T1000 (cell line): Measurements from ENCODE around the gene ENHO.

Source experiments
- DNase-seq: peaks from one replicate; lab custom pipeline; 2025; ENCODE audit warnings: mixed read lengths; lab: John Stamatoyannopoulos, UW

Gene ENHO

DNA sequence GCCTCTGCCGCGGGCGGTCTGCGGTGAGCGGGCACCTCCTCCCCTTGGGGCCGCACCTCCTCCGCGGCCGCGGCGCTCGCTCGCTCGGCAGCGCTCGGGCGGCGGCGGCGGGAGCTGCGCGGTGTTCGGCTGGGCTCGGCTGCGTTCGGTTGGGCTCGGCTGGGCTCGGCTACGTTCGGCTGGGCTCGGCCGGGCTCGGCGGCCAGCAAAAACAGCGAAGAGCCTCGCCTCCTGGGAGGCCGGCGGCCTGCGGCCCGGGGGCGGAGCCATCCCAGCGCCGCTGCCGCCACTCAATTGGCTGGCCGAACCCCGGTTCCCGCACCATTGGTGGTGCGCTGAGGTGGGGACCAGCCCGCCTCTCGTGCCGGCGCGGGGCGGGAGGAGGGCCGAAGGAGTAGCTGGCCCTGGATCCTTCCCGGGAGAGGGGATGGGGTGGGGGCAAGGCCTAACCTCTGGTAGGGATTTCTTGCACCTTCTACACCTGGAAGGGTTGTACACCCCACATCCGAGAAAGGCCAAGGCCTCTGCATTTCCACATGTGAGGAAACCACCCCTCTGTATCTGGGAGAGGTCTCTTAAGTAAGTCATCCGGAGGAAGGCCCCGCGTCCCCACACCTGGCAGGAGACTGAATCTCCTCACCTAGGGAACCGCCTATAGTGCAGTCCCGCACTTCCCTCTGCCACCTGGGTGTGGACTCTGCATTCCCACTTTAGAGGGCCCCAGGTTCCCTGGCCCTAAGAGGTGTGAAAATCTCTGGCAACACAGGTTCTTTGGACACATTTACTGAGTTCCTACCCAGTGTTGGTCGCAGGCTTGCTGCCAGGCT is at the start of gene ENHO:
Gene ENHO (minus strand): TSS at position 20 of the 827 bp plus-strand sequence. CDS start 1,295 bp downstream, outside the sequence.
- peak; percentile 79 for DNase-seq

DNA sequence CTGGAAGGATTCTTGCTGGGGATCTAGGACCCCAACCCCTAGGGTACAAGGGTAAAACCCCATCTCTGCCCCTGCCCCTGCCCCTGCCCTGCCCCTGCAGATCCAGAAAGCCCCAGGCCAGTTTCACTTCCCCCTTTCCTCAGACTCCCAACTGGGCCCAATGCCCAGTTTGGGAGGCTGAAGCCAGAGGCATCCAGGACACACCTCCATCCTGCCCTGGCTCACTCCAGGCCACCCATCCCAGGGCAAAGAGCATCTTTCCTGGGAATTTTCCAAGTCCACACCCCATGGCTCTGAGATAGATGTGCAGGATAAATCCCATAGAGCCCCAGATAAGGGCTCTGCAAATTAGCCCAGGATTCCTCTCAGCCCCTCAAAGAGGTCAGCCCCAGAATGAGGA is 49.3 kb upstream of the ENHO start:
- DNase-seq, result no peak

DNA sequence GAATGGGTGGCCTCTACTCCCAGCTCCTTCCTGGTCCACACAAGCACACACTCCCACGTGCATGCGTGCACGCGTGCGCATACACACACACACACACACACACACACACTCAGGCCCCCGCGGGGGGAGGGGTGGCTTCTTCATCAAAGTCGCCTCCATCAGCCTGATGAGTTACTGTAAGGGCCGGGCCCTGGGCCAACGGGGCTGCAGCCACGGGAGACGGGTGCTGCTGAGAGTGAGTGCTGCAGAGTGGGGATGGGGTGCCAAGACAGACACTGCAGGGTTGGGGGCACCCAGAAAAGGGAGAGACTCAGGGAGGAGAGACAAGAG is 48.7 kb upstream of the ENHO start:
- DNase-seq, result no peak

DNA sequence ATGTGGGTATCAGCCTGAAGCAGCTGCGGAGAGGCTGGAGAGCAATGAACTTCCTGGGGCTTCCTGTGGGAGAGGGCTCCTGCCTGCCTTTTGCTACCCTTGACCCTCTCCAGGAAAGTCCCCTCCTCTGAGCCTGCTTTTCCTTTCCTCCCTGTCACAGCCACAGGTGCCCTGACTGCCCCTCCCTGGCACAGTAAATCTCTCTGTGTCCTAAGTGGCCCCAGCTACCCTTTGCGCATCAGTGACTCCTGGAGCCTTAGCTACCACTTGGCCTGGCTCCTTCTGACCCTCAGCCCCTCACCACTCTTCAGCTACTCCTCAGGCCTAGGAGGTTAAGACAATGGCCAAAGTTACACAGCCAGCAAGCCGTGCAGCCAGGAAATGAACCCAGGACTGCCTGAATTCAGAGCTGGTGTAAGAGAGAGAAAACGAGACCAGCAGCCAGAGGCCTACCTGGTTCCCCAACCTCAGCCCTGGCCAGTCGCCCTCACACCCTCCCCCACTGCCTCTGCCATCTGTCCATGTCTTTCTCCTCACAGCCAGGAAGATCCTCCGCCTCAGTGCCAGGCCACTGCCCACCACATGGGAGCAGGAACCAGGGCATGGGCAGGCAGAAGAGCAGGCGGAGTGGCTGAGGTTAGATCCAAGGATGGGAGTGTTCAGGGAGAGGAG is 48.2 kb upstream of the ENHO start:
- DNase-seq, result no peak

DNA sequence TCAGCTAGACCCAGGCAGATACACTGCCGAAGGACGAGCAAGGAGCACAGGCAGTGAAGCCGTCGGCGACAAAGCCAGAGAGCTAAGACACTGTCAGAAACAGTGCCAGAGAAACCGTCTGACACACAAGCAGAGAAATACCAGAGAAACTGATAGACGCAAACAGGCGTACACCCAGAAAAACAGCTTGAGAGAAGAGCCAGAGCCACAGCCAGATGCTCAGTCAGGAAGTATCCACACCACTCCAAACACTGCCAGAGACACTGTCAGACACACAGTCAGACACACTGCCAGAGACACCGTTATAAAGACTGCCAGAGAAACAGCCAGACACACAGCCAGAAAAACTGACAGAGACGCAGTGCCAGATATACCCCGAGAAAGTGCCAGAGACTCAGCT is 47.6 kb upstream of the ENHO start:
- no peak for DNase-seq

DNA sequence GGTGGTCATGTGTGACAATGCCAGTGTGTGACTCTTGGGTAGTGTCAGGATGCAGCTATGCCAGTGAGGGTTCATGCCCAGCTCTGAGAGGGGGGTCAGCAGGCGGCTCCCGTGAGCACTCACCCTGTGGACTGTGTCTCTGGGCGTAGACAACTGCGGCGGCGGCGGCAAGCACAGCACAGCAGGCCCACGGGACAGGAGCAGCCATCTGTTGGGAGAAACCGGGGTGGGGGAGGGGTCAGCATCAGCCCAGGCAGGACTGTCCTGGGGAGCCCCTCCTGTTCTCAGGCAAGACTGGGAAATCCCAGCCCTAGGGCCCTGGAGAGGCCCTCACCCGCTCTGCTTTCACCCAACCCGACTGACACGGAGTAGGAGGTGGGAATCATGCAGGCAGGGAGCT is 46.0 kb upstream of the ENHO start:
- no peak for DNase-seq

DNA sequence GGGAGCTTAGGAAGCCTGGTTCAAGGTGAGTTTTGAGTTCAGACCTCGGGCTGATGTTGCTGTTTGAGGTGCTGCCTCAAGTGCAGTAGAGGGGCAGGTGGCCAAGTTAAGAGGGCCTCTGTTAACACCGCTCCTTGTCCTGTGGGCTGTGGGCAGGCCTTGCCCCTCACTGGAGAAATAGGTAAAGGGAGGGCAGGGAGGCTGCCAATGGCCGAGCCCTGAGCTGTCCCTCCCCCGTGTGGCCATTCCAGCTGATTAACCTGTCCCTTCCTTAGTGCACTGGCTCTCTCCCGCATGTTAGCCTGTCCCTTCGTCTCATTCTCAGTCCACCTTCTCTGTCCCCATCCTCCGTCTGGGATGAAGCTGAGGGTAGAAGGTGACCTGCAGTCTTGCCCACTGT is 45.3 kb upstream of the ENHO start:
- DNase-seq, result no peak

DNA sequence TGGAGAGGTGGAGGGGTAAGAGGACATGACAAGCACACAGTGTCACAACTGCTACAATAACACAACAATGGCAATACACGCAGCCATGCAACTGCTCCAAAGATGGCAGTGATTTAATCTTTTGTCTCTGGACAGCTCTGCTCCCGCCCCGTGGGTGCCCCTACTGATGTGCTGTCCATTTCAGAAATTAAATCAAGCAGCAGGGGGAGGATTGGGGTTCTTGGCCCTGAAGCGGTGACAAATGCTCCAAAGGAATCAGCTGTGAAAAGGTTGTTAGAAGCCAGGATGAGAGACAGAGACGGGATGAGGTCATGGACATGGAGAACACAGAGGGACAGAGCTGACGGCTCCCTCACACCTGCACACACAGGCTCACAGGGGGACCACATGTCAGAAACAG is 44.2 kb upstream of the ENHO start:
- DNase-seq, result no peak

DNA sequence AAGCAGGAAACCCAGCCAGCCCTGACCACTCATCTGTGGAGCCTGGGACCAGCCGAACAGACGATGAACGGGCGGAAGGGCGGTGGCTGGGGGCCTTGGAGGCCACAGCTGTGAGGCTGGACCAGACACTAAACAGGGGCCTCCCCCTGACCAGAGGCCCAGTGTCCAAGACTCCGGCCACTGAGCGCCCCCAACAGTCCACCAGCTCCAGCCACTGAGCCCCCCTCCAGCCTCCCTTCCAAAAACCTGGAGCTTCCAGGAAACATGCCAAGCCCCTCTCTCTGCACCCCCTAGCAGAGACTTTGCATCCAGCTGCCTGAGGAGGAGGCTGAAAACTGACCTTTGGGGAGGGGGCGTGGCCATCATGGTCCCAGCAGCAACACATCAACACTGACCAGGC is 43.5 kb upstream of the ENHO start:
- DNase-seq, result no peak

DNA sequence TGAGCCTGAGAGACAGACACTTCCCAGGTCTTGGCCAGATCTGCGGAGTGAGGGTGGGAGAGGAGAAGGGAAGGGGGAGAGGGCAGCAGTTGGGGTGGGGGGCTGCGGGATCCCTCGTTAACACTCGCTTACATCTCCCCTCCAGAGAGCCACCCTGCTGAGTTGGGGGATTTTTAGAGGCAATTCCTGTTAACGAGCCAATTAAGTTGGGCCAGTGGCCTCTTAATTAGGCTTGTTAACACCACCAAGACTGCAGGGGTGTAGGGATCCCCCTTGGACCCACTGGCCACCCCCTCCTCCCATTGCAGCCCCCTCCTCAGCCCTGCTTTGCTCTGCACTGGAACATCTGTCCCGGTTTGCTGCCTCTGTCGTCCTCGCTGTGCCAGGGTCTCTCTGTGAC is 43.1 kb upstream of the ENHO start:
- no peak for DNase-seq

DNA sequence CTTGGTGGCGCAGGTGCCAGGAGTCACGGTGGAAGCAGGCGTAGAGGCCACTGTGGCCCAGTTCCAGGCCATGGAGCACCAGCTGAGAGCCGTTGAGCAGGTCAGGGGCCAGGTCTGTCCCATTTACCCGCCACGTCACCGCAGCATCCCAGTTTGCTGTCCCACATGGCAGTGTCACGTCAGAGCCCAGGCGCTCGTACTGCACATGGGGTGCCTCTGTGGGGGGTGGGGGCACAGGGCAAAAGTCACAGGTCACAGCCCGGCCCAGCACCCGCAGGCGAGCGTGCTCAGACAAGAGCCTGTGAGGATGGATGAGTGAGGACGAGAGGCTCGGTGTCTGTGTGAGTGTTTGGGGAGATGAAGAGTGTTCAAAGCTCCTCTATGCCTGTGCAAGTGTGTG is 41.8 kb upstream of the ENHO start:
- no peak for DNase-seq

DNA sequence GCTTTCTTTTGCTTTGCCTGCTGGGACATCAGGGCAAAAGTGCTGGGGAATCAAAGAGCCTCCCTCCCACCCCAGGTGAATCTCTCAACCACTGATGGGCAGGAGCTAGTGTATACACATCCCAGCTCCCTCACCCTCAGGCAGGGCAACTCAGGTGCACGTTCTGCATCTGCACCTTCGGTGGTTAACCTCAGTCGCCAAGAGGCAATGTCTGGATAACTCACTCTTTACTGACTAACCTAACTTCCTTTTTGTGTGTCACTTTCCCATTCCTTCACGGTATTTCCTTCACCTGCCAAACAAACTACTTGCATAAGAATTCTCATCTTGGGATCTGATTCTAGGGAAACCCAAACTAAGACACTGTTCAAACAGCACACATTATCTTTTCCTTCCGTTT is 40.5 kb upstream of the ENHO start:
- no peak for DNase-seq

DNA sequence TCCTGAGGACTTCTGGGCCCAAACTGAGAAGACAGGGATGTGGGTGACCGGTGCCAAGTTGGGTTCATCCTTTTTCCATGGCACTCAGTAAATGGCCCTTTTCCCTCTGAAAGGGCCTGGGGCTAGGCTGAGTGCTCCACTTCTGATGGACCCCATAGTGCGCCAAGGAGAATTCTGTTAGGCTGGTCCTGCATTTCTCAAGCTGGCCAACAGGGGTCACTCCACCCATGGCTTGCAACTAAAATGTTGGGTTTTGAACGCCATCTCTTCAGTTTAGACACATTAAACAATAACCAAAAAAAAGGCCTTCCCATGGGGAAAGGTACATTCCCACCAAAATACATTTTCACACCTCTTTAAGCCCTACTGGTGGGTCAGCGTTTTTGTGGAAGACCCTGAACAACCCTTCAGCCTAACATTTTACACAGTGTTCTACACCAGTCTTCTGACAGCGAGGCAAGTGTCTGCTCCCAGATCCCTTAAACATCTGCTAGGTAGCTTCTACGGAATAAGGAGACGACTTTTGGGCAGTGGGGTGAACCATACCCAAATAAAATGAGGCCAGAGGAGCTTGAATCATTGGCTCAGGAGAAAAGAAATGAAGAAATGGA is 39.5 kb upstream of the ENHO start:
- DNase-seq, result no peak

DNA sequence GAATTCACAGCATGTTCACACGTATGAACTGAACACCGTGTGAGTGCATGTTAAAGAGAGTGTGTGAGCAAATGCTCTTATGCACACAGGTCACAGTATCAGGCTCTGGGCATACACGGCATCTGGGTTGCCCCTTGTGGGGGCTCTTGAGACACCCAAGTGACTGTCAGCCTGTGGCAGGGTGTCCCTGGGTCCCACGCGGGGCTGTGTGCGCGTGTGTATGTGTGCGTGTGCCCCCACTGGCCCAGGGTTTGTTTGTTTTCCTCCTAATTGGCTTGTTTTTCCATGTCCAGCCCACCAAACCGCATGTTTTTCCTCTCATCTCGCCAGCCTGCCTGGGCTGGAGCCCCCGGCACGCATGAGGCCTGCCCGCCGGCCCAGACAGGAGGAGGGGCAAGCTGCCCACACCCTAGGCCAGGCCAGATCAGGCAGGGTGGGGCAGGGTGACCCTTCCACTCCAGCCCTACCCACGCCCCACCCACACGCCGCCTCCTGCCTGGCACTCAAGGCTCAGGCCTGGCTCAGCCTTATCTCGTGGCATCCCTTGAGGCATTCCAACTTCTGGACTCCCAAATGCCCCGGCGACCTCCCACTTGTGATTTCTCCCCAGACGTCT is 37.9 kb upstream of the ENHO start:
- no peak for DNase-seq

DNA sequence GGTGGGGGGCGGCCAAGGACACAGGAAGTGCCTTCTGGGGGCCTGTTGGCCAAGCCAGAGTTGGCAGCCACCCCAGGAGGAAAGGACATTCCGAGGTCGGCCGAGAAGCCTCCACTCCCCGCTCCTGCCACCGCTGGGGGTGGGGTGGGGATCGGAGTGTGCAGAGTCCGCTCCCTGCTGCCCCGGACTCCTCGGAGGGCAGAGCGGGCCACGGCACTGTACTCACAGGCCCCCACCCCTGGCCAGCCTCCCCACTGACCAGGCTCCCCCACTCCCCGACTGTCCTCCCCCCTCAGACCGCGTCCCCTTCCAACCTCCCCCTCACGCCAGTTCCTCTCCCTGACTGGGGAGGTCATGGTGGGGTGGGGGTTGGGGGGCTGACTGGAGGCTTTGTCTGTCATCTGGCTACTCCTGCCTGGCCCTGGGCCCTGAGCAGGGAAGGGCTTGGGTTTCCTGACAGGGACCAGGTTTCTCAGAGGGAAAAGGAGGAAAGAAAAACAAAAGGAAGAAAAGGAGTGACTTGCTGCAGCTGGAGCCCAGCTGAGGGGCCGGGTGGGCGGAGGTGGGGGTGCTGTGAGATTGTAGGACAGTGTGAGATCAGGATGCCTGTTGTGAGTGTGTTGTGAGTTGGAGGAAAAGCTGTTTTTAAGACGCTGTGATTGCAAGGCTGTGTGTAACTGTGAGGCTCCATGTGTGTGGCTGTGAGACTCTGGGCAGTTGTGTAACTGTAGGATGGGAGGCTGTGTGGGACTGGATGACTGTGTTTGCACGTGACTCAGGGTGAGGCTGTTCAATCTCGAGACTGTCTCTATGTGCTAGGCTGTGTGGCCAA is 37.0 kb upstream of the ENHO start:
- no peak for DNase-seq

DNA sequence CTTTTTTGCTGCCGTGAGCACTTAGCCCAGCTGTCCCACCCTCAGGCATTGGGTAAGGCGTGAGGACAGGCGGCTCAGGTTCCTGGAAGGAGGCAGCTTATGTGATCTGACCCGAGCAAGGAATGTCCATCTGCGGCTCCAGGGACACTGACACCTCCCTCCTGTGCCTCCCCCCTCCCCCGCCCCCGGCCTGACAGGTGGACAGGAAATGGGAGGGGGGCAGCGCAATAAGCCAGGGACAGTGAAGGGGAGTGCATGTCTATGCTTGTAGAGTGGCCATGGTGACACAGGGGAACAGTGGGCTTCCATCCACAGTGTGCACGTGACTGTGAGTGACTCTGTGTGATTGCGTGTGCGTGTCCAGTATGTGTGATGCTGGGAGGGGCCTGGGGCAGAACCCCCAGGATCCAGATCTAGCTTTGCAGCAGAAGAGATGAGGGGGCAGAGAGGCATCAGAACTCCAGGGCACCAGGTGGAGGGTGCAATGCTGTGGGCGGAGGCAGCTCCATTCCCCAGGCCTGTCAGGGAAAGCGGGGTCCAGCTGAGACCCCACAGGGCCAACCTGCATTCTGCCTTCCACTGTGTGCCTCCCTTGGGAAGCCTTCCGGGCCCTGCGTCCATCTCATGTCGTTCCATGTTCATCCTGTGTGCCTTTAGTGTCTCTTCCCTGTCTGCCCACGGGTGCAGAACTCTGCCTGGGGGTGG is 36.3 kb upstream of the ENHO start:
- DNase-seq, result no peak

DNA sequence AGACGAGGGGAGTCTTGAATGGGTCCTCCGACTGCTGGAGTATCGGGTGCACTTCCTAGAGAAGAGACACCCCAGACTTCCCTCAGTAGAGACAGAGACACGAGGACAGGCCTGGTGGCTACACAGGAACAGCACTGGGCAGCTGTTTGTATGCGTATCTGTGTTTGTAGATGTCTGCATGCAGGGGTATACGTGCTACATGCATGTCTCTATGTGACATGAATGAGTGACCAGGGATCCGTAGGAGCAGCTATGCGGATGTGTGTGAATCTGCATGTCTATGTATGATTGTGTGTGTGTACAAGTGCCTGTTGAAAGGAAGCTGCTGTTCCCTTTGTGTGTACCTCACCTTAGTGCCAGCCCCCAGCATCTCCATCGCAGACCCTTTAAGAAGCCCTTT is 35.6 kb upstream of the ENHO start:
- no peak for DNase-seq

DNA sequence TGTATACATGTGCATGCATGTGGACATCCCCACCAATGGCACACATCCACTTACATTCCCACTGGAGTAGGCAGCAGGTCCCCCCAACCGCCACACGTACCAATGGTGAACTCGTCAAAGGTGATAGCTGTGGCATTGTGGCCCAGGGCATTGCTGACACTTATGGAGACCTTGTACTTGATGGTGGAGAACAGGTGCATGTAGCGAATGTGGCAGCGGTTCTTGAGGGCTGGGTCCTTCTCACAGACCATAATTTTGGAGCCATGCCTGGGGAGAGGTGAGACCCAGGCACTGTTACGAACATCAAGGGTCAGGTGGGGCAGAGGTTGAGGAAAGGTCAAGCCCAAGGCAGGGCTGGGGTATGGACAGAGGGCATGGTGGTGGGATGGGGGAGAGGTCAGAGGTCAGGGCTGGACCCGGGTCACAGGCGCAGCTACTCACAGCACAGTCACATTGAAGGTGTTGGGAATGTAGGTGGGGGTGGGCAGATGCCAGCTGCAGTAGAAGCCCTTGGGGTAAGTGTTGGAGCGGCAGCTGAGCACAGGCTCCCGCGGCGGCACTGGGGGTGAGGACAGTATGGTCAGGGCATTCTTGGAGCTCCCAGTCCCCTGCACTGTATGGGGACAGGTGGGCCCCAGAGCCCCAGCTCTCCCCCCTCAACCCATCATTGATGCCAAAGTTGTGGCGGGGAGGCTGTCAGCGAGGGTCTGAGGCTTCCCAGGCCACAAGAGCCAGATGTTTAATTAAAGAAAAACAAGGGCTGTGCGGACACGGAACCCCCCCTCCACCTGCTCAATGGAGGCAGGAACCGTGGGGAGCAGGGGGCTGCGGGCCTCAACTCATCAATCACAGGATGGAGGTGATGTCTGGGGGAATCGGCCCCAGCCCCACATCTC is 34.9 kb upstream of the ENHO start:
- no peak for DNase-seq

DNA sequence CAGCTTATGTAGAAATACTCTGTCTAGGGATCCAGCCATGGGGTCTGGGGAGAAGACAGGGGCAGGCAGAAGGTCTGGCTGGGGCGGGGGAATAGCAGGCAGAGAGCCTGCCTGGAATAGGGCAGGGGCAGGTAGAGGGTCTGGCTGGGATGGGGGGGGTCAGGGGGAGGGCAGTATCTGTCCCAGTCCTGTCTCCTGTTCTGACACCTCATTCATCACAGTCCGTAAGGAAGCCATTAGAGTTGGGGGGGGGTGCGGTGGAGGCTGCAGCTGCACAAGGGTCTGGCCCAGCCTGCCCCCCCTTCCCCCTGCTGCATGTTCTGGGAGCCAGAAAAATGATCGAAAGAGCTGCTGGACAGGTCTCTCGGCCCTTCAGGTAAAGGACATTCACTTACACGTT is 34.2 kb upstream of the ENHO start:
- DNase-seq, result no peak

DNA sequence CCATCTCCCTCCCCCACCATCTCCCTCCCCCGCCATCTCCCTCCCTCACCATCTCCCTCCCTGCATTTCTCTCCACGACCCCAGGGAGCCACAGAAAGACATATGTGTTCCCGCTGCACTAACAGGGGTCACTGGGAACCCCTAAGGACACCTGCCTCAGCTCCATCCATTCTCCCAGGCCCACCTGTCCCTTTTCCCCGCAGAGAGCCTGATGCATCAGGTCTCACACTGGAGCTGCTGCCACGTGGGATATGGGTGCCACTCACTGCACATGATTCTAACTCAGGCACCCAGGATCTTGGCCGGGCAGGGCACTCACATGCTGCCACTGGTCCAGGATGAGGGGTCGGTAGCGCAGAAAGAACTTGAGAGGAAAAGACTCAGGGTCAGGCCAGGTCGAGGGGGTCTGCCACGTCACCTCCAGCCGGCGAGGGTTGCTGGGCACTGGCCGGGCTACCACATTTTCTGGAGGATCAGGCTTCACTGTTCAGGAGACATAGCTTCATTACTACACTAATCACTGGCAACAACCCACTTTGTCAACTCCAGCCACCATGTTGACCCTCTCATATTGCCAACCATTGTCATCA is 33.2 kb upstream of the ENHO start:
- no peak for DNase-seq
